GM12873 (cell line): ENCODE measurements around the gene HERPUD1.

ENCODE experiments used
- CTCF ChIP-seq: IDR thresholded peaks from 2 replicates; pipeline ENCODE4 v1.5.1; 2012; ENCODE audit warnings: low read depth, mild to moderate bottlenecking, moderate library complexity, low read length, control low read depth; ENCODE audit not compliant: insufficient read depth; ENCODE audit errors: missing control alignments

The HERPUD1 gene

GRCh38 chr16:56974549-56975300 is 42.8 kb downstream of the HERPUD1 start:
- TF ChIP-seq CTCF = no peak

GRCh38 chr16:56975714-56976113 is 43.8 kb downstream of the HERPUD1 start:
- no peak for TF ChIP-seq CTCF

- TF ChIP-seq CTCF = no peak
Measured at GRCh38 chr16:56977216-56977615, 45.3 kb downstream of the HERPUD1 start.

- TF ChIP-seq CTCF = no peak
Measured at GRCh38 chr16:56977823-56978430, 46.0 kb downstream of the HERPUD1 start.

GRCh38 chr16:56980201-56980535 is 48.2 kb downstream of the HERPUD1 start:
- no peak for TF ChIP-seq CTCF

- no peak for TF ChIP-seq CTCF
Measured at GRCh38 chr16:56980792-56981724, 49.1 kb downstream of the HERPUD1 start.

- TF ChIP-seq CTCF = no peak
Measured at GRCh38 chr16:56981729-56982271, 49.9 kb downstream of the HERPUD1 start.
